Adrenal gland (tissue), 12 donors: ENCODE measurements around the gene EMP1. TPM values are rescaled to one million over a fixed set of nuclear protein-coding genes. Genes with fewer than 3 reads are reported as not detected.

Experiments used
- DNase-seq, 7 donors: peaks; one replicate each; pipeline ENCODE4 v3.0.0-alpha.2; 2019 to 2020
- H3K27ac ChIP-seq, 5 donors: fragments of 200-600 bp; sonication (generic) in 4 of 5; 1 replicate in 3 of 5; 2 replicates in 2 of 5; pipeline versions ENCODE4 v1.5.1 to v1.8.0; 2016 to 2020; ENCODE audit warnings: mild to moderate bottlenecking in 1 of 5
- H3K27me3 ChIP-seq: fragments of 200-600 bp; 2 replicates; pipeline ENCODE4 v1.8.0; 2021
- H3K36me3 ChIP-seq, 2 donors: fragments of 200-600 bp; replicated peaks in 1 of 2; 1 replicate in 1 of 2; 2 replicates in 1 of 2; pipeline versions ENCODE4 v1.5.1 to v1.8.0; 2018 to 2022
- H3K4me1 ChIP-seq, 2 donors: fragments of 200-600 bp; replicated peaks in 1 of 2; 1 replicate in 1 of 2; 2 replicates in 1 of 2; pipeline versions ENCODE4 v1.5.1 to v1.8.0; 2018 to 2021
- H3K4me3 ChIP-seq, 4 donors: fragments of 200-600 bp; sonication (generic) in 3 of 4; one replicate each; pipeline ENCODE4 v1.5.1; 2016 to 2018
- H3K9me3 ChIP-seq, 3 donors: fragments of 200-600 bp; sonication (generic) in 1 of 3; replicated peaks in 1 of 3; 1 replicate in 2 of 3; 2 replicates in 1 of 3; pipeline versions ENCODE4 v1.5.1 to v1.8.0; 2016 to 2021
- POLR2A ChIP-seq, 2 donors: fragments of 450-650 bp; IDR thresholded peaks; one replicate each; pipeline ENCODE4 v1.6.1; 2017; ENCODE audit warnings: antibody characterized with exemption in 2 of 2, mild to moderate bottlenecking in 2 of 2, moderate library complexity in 1 of 2
- WGBS, 4 donors: extraction: QIAGEN DNeasy Blood & Tissue Kit in 2 of 4; methylation state at CpG; one replicate each; pipeline versions ENCODE4 v1.1.5 to v1.1.7; 2013 to 2017; 5-methylcytosine and 5-hydroxymethylcytosine counted together
- intact Hi-C, 2 donors: fragments of 100-400 bp; cut with DNase I; formaldehyde crosslinking; loops; one replicate each; pipeline versions ENCODE4 v1.14.1 to v1.15.0; 2022 to 2023
- polyA plus RNA-seq, 3 donors: library from polyadenylated mRNA; stranded (reverse); fragments of 200-250 nt in 2 of 3; fragments of 350-450 nt in 1 of 3; fragmentation: Illumina TruSeq in 1 of 3; extraction: RNeasy Lipid Tissue Mini Kit (QIAGEN cat#74804) in 1 of 3; gene quantifications; one replicate each; pipeline ENCODE4 v1.2.3, GENCODE V29; 2013 to 2014
- total RNA-seq, 9 donors: library from RNA; depleted of rRNA in 4 of 9; stranded (reverse); fragments of >200 nt in 4 of 9; fragments of 120-200 nt in 1 of 9; fragmentation: NEBNext Ultra II Directional in 1 of 9; extraction: Animal tissue kit (Norgen Biotek cat#: 25700) in 1 of 9; gene quantifications; one replicate each; pipeline versions ENCODE4 v1.1.0 to v1.2.4, GENCODE V29; 2013 to 2023
- TF ChIP-seq, protein P1 (sequence below), 6 experiments: fragments of 450-650 bp in 4 of 6; fragments of 200-600 bp in 2 of 6; sonication (generic) in 1 of 6; IDR thresholded peaks; 1 replicate in 5 of 6; 2 replicates in 1 of 6; pipeline versions ENCODE4 v1.5.1 to v1.8.0; 2016 to 2021; ENCODE audit warnings: antibody characterized with exemption in 6 of 6, mild to moderate bottlenecking in 2 of 6, moderate library complexity in 1 of 6
- donor health status: healthy with polysubstance abuse.
- donor health status: Bipolar disorder and iron deficiency.
- donor health status: DM: yes; HTN: yes; CAD: no.
- donor health status: DM: no; HTN: no; CAD: no.
- donor health status: DM: no; HTN: no; CAD: no.
- donor health status: DM: yes; HTN: yes; CAD: no.

EMP1 gene
- total and polyA plus RNA-seq, 12 donors: 10.0 to 129 (median 66.8) TPM

DNA sequence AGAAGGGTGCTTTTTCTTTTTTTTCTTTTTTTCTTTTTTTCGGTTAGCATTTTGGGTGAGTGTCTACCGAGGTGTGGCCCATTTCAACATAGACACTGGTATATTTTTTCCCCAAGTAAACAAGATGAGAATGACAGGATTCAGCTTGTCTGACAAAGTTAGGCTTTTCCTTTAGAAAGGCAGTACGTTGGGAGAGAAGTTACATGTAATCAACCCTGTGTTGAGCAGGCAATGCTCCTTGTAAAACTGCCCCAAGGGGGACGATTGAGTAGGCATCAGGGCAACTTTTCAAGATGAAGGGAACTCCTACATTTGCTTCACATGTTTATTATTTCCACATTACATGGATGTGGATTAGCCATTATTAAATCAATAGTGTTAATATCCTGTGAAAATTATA is 1.7 kb downstream of the EMP1 start:
- DNase-seq: no peak
- TF ChIP-seq, protein P1, sequence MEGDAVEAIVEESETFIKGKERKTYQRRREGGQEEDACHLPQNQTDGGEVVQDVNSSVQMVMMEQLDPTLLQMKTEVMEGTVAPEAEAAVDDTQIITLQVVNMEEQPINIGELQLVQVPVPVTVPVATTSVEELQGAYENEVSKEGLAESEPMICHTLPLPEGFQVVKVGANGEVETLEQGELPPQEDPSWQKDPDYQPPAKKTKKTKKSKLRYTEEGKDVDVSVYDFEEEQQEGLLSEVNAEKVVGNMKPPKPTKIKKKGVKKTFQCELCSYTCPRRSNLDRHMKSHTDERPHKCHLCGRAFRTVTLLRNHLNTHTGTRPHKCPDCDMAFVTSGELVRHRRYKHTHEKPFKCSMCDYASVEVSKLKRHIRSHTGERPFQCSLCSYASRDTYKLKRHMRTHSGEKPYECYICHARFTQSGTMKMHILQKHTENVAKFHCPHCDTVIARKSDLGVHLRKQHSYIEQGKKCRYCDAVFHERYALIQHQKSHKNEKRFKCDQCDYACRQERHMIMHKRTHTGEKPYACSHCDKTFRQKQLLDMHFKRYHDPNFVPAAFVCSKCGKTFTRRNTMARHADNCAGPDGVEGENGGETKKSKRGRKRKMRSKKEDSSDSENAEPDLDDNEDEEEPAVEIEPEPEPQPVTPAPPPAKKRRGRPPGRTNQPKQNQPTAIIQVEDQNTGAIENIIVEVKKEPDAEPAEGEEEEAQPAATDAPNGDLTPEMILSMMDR (IDR thresholded peaks at IDR 0.05): no peak
- no peak for TF ChIP-seq POLR2A (IDR thresholded peaks at IDR 0.05)
- intact Hi-C loops: no loop called here
- Histone ChIP-seq H3K27ac (peak overlapping the region in 2 of 5 donors; percentile 84 to 87), H3K9me3 (no peaks in the 10 kb centered on the region), H3K27me3 (no peaks in the 10 kb centered on the region), H3K36me3 (no peaks in the 10 kb centered on the region), H3K4me1 (peaks cover 0 to 16% of the 10 kb centered on the region in 2 donors), H3K4me3 (peak overlapping the region in 1 of 4 donors; percentile 52)
- 48 to 60% (median 56%) methylated on average over 4 of the region's 4 CpGs for WGBS, 4 donors

DNA sequence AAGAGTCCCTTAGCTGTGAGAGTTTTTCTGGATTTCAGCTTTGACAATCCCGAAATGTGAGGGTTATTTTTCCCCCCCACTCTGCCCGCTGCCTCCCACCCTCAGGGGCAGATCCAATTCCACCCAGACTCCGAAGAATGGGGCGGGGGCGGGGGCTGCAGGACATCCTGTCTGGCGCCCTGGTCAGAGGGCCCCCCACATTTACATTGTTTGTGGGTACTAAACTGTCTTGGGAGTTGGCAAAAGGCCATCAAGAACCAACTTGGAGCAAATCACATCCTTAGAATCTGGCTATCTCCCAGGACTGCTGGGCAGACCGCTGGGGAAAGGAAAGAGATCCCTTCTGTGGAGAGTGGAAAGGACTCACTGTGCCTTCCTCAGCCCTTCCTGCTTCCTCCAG is 2.4 kb downstream of the EMP1 start:
- intact Hi-C loops: no loop called here
- H3K4me3 ChIP-seq: peak overlapping the region in 1 of 4 donors; percentile 52
- TF ChIP-seq, protein P1 (IDR thresholded peaks at IDR 0.05): no peak
- peak in 1 of 2 donors; percentile 8 for TF ChIP-seq POLR2A (IDR thresholded peaks at IDR 0.05)
- no peaks in the 10 kb centered on the region for H3K27me3 ChIP-seq
- peaks cover 0 to 16% of the 10 kb centered on the region in 2 donors for H3K4me1 ChIP-seq
- H3K36me3 ChIP-seq: no peaks in the 10 kb centered on the region
- peak overlapping the region in 2 of 5 donors; percentile 84 to 87 for H3K27ac ChIP-seq
- H3K9me3 ChIP-seq: no peaks in the 10 kb centered on the region
- 41 to 82% (median 60%) methylated on average over 7 of the region's 7 CpGs for WGBS, 4 donors
- peak in 1 of 7 donors; percentile 10 for DNase-seq

DNA sequence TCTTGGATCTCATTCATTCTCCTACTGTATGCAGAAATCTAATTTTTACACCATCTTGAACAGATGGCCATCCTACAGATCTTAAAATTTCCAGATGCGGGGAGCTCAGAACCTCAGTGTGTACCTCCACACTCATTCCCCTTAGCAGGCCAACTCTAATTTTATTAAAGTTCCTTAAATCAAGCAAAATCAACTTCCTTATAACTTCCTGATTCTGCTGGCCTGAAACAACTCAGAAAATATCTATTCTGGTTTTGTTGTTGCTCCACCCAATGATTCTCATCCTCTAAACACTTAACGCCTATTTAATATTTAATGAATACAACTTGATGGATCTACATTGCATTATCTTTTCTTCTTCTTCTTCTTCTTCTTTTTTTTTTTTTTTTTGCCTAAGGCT is 3.1 kb downstream of the EMP1 start:
- Histone ChIP-seq H3K27ac (peak overlapping the region in 2 of 5 donors; percentile 84 to 87), H3K9me3 (no peaks in the 10 kb centered on the region), H3K4me3 (peak overlapping the region in 1 of 4 donors; percentile 52), H3K36me3 (no peaks in the 10 kb centered on the region), H3K27me3 (no peaks in the 10 kb centered on the region), H3K4me1 (peaks cover 0 to 16% of the 10 kb centered on the region in 2 donors)
- intact Hi-C loops: no loop called here
- TF ChIP-seq, protein P1 (IDR thresholded peaks at IDR 0.05): no peak
- no peak for TF ChIP-seq POLR2A (IDR thresholded peaks at IDR 0.05)
- DNase-seq: no peak
- WGBS, 4 donors: 61 to 77% (median 70%) methylated on average over 2 of the region's 2 CpGs

DNA sequence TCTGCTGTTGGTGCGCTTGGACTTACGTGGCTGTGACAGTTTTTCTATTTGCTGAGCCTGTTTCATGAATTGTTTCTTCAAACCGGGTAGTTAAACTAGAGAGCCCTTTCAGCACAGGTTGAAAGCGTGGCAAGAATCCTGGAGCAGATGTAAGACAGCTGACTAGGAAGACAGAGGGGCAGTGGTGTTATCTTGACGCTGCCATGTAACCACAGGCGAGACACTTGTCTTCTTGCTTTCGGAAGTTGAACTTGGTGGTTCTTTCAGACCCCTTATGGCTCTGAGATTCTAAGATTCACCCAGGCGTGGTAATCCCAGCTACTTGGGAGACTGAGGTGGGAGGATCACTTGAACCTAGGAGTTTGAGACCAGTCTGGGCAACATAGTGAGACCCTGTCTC is 4.3 kb downstream of the EMP1 start:
- no peaks in the 10 kb centered on the region for H3K9me3 ChIP-seq
- H3K4me1 ChIP-seq: peaks cover 0 to 9% of the 10 kb centered on the region in 2 donors
- DNase-seq: no peak
- intact Hi-C loops: loop anchor here in 1 of 2 donors (5.0 kb wide), 1 partner anchor 104 kb away; no protein-coding TSS in a partner anchor
- H3K27me3 ChIP-seq: no peaks in the 10 kb centered on the region
- peak overlapping the region in 1 of 5 donors; percentile 39 for H3K27ac ChIP-seq
- H3K36me3 ChIP-seq: no peaks in the 10 kb centered on the region
- TF ChIP-seq POLR2A (IDR thresholded peaks at IDR 0.05): no peak
- 73 to 85% (median 80%) methylated on average over 8 of the region's 8 CpGs for WGBS, 4 donors
- no peak overlapping the region for H3K4me3 ChIP-seq
